ENCODE measurements around the gene CEP131.

The CEP131 gene

GRCh38 chr17:81171941-81172340, 50.8 kb downstream of the CEP131 start:
- TF ChIP-seq SIN3A (IDR thresholded peaks at IDR 0.05; ENCODE audit: borderline replicate concordance, insufficient read depth, low read length) (no peak), REST (IDR thresholded peaks at IDR 0.05; ENCODE audit: insufficient read depth in 1 of 2, low read depth in 2 of 2, low read length in 2 of 2) (no peak), POLR2AphosphoS5 (IDR thresholded peaks at IDR 0.05; ENCODE audit: low read depth, low read length) (no peak), FOXP2 (optimal IDR thresholded peaks at IDR 0.05; ENCODE audit: borderline replicate concordance, extremely low read depth, extremely low read length, insufficient read depth) (no peak), TAF1 (IDR thresholded peaks at IDR 0.05; ENCODE audit: borderline replicate concordance, insufficient read depth, low read length) (no peak)

GRCh38 chr17:81170727-81171494, 51.9 kb downstream of the CEP131 start:
- TF ChIP-seq POLR2AphosphoS5 (IDR thresholded peaks at IDR 0.05; ENCODE audit: low read depth, low read length) (no peak), SIN3A (IDR thresholded peaks at IDR 0.05; ENCODE audit: borderline replicate concordance, insufficient read depth, low read length) (no peak), REST (IDR thresholded peaks at IDR 0.05; ENCODE audit: insufficient read depth in 1 of 2, low read depth in 2 of 2, low read length in 2 of 2) (no peak), FOXP2 (optimal IDR thresholded peaks at IDR 0.05; ENCODE audit: borderline replicate concordance, extremely low read depth, extremely low read length, insufficient read depth) (no peak), TAF1 (IDR thresholded peaks at IDR 0.05; ENCODE audit: borderline replicate concordance, insufficient read depth, low read length) (no peak)

- TF ChIP-seq SIN3A (IDR thresholded peaks at IDR 0.05; ENCODE audit: borderline replicate concordance, insufficient read depth, low read length) (no peak), TAF1 (IDR thresholded peaks at IDR 0.05; ENCODE audit: borderline replicate concordance, insufficient read depth, low read length) (no peak), REST (IDR thresholded peaks at IDR 0.05; ENCODE audit: insufficient read depth in 1 of 2, low read depth in 2 of 2, low read length in 2 of 2) (no peak), FOXP2 (optimal IDR thresholded peaks at IDR 0.05; ENCODE audit: borderline replicate concordance, extremely low read depth, extremely low read length, insufficient read depth) (no peak), POLR2AphosphoS5 (IDR thresholded peaks at IDR 0.05; ENCODE audit: low read depth, low read length) (no peak)
Measured at GRCh38 chr17:81169870-81170309, 52.9 kb downstream of the CEP131 start.

GRCh38 chr17:81167638-81168037, 55.1 kb downstream of the CEP131 start:
- TF ChIP-seq REST (IDR thresholded peaks at IDR 0.05; ENCODE audit: insufficient read depth in 1 of 2, low read depth in 2 of 2, low read length in 2 of 2) (no peak), FOXP2 (optimal IDR thresholded peaks at IDR 0.05; ENCODE audit: borderline replicate concordance, extremely low read depth, extremely low read length, insufficient read depth) (no peak), TAF1 (IDR thresholded peaks at IDR 0.05; ENCODE audit: borderline replicate concordance, insufficient read depth, low read length) (no peak), SIN3A (IDR thresholded peaks at IDR 0.05; ENCODE audit: borderline replicate concordance, insufficient read depth, low read length) (no peak), POLR2AphosphoS5 (IDR thresholded peaks at IDR 0.05; ENCODE audit: low read depth, low read length) (no peak)

All from PFSK-1 (cell line).